K562 (cell line): ENCODE results near the gene P2RY13. TPM values are rescaled to one million over a fixed set of nuclear protein-coding genes. Genes with fewer than 3 reads are reported as not detected.

Experiments used
- ATAC-seq: fragments of 200-7000 bp; cut with Tn5 transposase; 3 replicates; pipeline ENCODE4 v1.9.1; 2020; ENCODE audit warnings: moderate library complexity
- BruUV-seq: library from RNA; stranded (reverse); fragments of 400-500 nt; replicated peaks from 2 replicates; lab custom pipeline; 2021; lab: Mats Ljungman, UMichigan
- CTCF ChIA-PET: fragments of 300-600 bp; formaldehyde crosslinking; extraction: SDS; loops from one replicate; lab custom pipeline; 2021; ENCODE audit warnings: low intra/inter-chr PET ratio; lab: Yijun Ruan, JAX
- POLR2A ChIA-PET: fragments of 300-600, 350-650 bp; sonication (Branson Sonifier 250); formaldehyde crosslinking; extraction: SDS; loops from one replicate; lab custom pipeline; 2021; ENCODE audit warnings: antibody characterized with exemption, inconsistent platforms; lab: Yijun Ruan, JAX
- DNase-seq, 4 experiments: peaks; one replicate each; pipeline versions ENCODE4 v3.0.0 to v3.0.0-alpha.2; 2011 to 2018; ENCODE audit warnings: low spot score in 3 of 4, mixed read lengths in 3 of 4; ENCODE audit errors: extremely low read depth in 1 of 4
- FAIRE-seq: peaks from 2 replicates; lab custom pipeline; 2011; peaks lifted over from hg19 to GRCh38; lab: Jason Lieb, UNC
- H2AFZ ChIP-seq: 2 replicates; pipeline ENCODE4 v1.6.0; 2011; ENCODE audit warnings: low read depth, low read length, control low read depth, inconsistent platforms
- H3K27ac ChIP-seq: fragments of 200-600 bp; 3 replicates; pipeline ENCODE4 v1.8.0; 2011; ENCODE audit warnings: low read depth, mild to moderate bottlenecking, control low read depth, inconsistent platforms, low read length, moderate library complexity, mixed read lengths; ENCODE audit errors: extremely low read depth
- H3K27me3 ChIP-seq, 2 experiments: fragments of 300-600 bp in 1 of 2; 2 replicates in 1 of 2; 3 replicates in 1 of 2; pipeline versions ENCODE4 v1.6.0 to v1.8.0; 2011; ENCODE audit warnings: inconsistent platforms in 2 of 2, low read length in 2 of 2, mild to moderate bottlenecking in 1 of 2, mixed read lengths in 1 of 2, moderate library complexity in 1 of 2; ENCODE audit not compliant: control insufficient read depth in 2 of 2, insufficient read depth in 2 of 2
- H3K36me3 ChIP-seq: fragments of 300-600 bp; 3 replicates; pipeline ENCODE4 v1.8.0; 2011; ENCODE audit warnings: mild to moderate bottlenecking, low read length, inconsistent platforms; ENCODE audit not compliant: control insufficient read depth, insufficient read depth
- H3K4me1 ChIP-seq, 2 experiments: fragments of 200-600 bp in 1 of 2; replicated peaks in 1 of 2; 2 replicates in 1 of 2; 3 replicates in 1 of 2; pipeline versions ENCODE4 v1.5.1 to v1.8.0; 2011; ENCODE audit warnings: inconsistent platforms in 2 of 2, low read length in 2 of 2, mild to moderate bottlenecking in 1 of 2, mixed read lengths in 1 of 2, moderate library complexity in 1 of 2; ENCODE audit not compliant: control insufficient read depth in 2 of 2, insufficient read depth in 2 of 2
- H3K4me2 ChIP-seq: 2 replicates; pipeline ENCODE4 v1.6.1; 2011; ENCODE audit warnings: low read length, control low read depth, inconsistent platforms, mixed read lengths; ENCODE audit not compliant: insufficient read depth
- H3K4me3 ChIP-seq: fragments of 200-600 bp; sonication (generic), shearing (Covaris generic); 2 replicates; pipeline ENCODE4 v1.5.1; 2016; ENCODE audit warnings: control low read depth, inconsistent platforms
- H3K79me2 ChIP-seq: fragments of 200-600 bp; 3 replicates; pipeline ENCODE4 v1.8.0; 2011; ENCODE audit warnings: low read length, inconsistent platforms; ENCODE audit not compliant: control insufficient read depth, insufficient read depth
- H3K9ac ChIP-seq, 2 experiments: 2 replicates each; pipeline versions ENCODE4 v1.6.0 to v1.6.1; 2011; ENCODE audit warnings: low read depth in 2 of 2, low read length in 2 of 2, control low read depth in 1 of 2, inconsistent platforms in 1 of 2, mild to moderate bottlenecking in 1 of 2, mixed read lengths in 1 of 2; ENCODE audit not compliant: insufficient read depth in 1 of 2
- H3K9me1 ChIP-seq: one replicate; pipeline ENCODE4 v1.6.0; 2011; ENCODE audit warnings: inconsistent platforms, mild to moderate bottlenecking, low read length, moderate library complexity; ENCODE audit not compliant: control insufficient read depth, insufficient read depth
- H3K9me3 ChIP-seq: replicated peaks from 2 replicates; pipeline ENCODE4 v1.5.1; 2011; ENCODE audit warnings: low read depth, low read length, inconsistent platforms; ENCODE audit not compliant: control insufficient read depth, insufficient read depth
- H4K20me1 ChIP-seq: replicated peaks from 2 replicates; pipeline ENCODE4 v1.6.1; 2011; ENCODE audit warnings: low read length, inconsistent platforms, mixed read lengths; ENCODE audit not compliant: control insufficient read depth, insufficient read depth
- CC2D1A ChIP-seq: fragments of 450-650 bp; IDR thresholded peaks from 2 replicates; pipeline ENCODE4 v1.6.1; 2017; ENCODE audit warnings: mild to moderate bottlenecking
- CEBPB ChIP-seq: fragments of 450-650 bp; IDR thresholded peaks from 2 replicates; pipeline ENCODE4 v1.6.1; 2016; ENCODE audit warnings: missing genetic modification characterization, missing compliant biosample characterization
- CEBPG ChIP-seq, 3 experiments: fragments of 200-800 bp in 1 of 3; sonication (Bioruptor generic) in 1 of 3; sonication (generic) in 1 of 3; formaldehyde crosslinking in 1 of 3; IDR thresholded peaks in 2 of 3; conservative IDR thresholded peaks in 1 of 3; 2 replicates each; pipeline versions ENCODE4 v1.6.1 to v1.8.0; 2016 to 2022; ENCODE audit warnings: missing compliant biosample characterization in 2 of 3, missing genetic modification characterization in 2 of 3, mild to moderate bottlenecking in 1 of 3, missing genetic modification reagents in 1 of 3
- FOXA1 ChIP-seq: fragments of 450-650 bp; IDR thresholded peaks from 2 replicates; pipeline ENCODE4 v1.6.1; 2016; ENCODE audit warnings: mild to moderate bottlenecking, borderline replicate concordance
- KDM4B ChIP-seq, 2 experiments: fragments of 450-650 bp in 1 of 2; sonication (generic) in 1 of 2; IDR thresholded peaks; 2 replicates each; pipeline ENCODE4 v1.6.1; 2016 to 2017; ENCODE audit warnings: borderline replicate concordance in 2 of 2, antibody characterized with exemption in 1 of 2, low read depth in 1 of 2, mild to moderate bottlenecking in 1 of 2
- RBM34 ChIP-seq: fragments of 200-400 bp; formaldehyde crosslinking; IDR thresholded peaks from 2 replicates; pipeline ENCODE4 v1.6.1; 2018; ENCODE audit warnings: low read length, borderline replicate concordance; ENCODE audit not compliant: insufficient read depth
- SNIP1 ChIP-seq: fragments of 450-650 bp; IDR thresholded peaks from 2 replicates; pipeline ENCODE4 v1.7.1; 2017; ENCODE audit warnings: low read depth, mild to moderate bottlenecking
- ZKSCAN3 ChIP-seq: fragments of 250-450 bp; sonication (Bioruptor Pico); IDR thresholded peaks from 2 replicates; pipeline ENCODE4 v1.4.0; 2020
- ZNF57 ChIP-seq: fragments of 450-650 bp; formaldehyde crosslinking; IDR thresholded peaks from 2 replicates; pipeline ENCODE4 v1.4.0; 2020; ENCODE audit warnings: mild to moderate bottlenecking, moderate library complexity
- WGBS: fragments of 100-300 bp; shearing (Covaris generic); methylation state at CpG from one replicate; pipeline ENCODE4 v1.1.6; 2016; ENCODE audit warnings: low coverage, mixed read lengths; ENCODE audit not compliant: insufficient coverage; ENCODE audit errors: missing lambda C conversion rate; 5-methylcytosine and 5-hydroxymethylcytosine counted together
- in situ Hi-C: fragments of 300-500 bp; cut with MboI; formaldehyde crosslinking; loops from 4 replicates; pipeline ENCODE4 v1.15.0; 2018; ENCODE audit warnings: inconsistent platforms, mixed read lengths
- intact Hi-C: fragments of 100-400 bp; cut with micrococcal nuclease; formaldehyde crosslinking; loops from 2 replicates; pipeline ENCODE4 v1.14.2; 2022
- polyA plus RNA-seq, 8 experiments: library from polyadenylated mRNA; depleted of rRNA in 4 of 8; stranded (reverse) in 5 of 8; unstranded in 3 of 8; fragments of >200 nt; fragmentation: Nextera tagmentation in 2 of 8; fragmentation: Illumina TruSeq in 1 of 8; extraction: Ambion mirVana in 2 of 8; extraction: Trizol in 1 of 8; gene quantifications; 2 replicates each; pipeline versions ENCODE4 v1.2.1 to v1.2.3, GENCODE V29; 2011 to 2014; ENCODE audit warnings: inconsistent platforms in 1 of 8, missing spikeins in 1 of 8
- total RNA-seq, 7 experiments: library from RNA; depleted of rRNA in 6 of 7; stranded (reverse); fragments of >200 nt in 6 of 7; fragmentation: Illumina TruSeq in 2 of 7; extraction: Trizol in 2 of 7; gene quantifications; 2 replicates each; pipeline versions ENCODE4 v1.2.1 to v1.2.3, GENCODE V29; 2011 to 2021; ENCODE audit warnings: low replicate concordance in 1 of 7
- TF ChIP-seq, protein P1 (sequence below): sonication (generic); formaldehyde crosslinking; IDR thresholded peaks from 2 replicates; pipeline ENCODE4 v1.8.0; 2022; ENCODE audit warnings: mild to moderate bottlenecking, missing genetic modification reagents, borderline replicate concordance

Gene P2RY13
- total and polyA plus RNA-seq, 9 of the 15 experiments (the other 6 are each of a cell fraction or from before 2014, with no cell fraction given) = not detected

DNA sequence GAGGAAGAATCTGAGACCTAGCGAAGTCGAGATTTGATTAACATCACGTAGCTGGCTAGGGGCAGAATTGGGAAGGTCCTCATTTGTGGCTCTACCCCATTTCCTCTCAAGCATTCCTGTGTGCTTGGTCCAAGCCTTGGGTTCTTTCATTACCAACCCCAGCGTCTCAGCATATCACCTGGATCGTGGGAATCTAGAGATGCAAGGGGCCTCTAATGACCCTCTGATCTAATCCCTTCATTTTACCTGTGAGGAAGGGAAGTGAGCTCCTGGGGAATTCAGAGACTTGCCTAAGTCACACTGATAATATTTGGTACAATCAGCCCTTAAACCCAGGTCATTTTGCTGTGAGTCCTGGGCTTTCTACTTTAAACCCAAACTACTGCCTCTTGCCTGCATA lies 14.8 kb downstream of the P2RY13 start (continued):
- TF ChIP-seq ZNF57 (CRISPR knock-in tag) (no peak), FOXA1 (no peak), SNIP1 (no peak), RBM34 (no peak)
- TF ChIP-seq, all 486 proteins: peak for 0

DNA sequence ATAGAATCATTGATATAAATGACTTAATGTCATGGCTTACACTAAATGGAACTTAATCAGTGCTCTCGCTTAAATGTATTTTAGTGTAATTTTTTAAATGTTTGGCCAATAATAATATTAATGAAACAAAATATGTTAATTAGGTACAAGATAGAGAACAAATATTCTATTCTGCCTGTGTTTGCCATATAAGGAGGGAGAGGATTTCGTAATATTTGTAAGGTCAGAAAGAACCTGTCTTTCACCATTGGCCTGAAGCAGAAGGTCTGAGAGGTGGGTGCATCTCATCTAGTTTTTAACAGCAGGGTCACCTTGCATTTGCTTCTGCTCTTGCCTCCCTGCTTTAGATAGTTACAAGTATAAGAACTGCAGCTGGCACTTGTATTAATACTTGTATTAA lies 15.2 kb downstream of the P2RY13 start:
- POLR2A ChIA-PET = no interaction called here
- no peaks in the 10 kb centered on the region for H3K4me1 ChIP-seq

More for the DNA sequence above, 15.2 kb downstream of the P2RY13 start:
- H2AFZ ChIP-seq = no peak overlapping the region
- no peaks in the 10 kb centered on the region for H3K79me2 ChIP-seq
- no peak overlapping the region for H3K4me3 ChIP-seq
- H3K4me2 ChIP-seq = no peak overlapping the region
- no peaks in the 10 kb centered on the region for H3K9me3 ChIP-seq
- no peak for DNase-seq
- WGBS = 2% methylated on average over 2 of the region's 2 CpGs
- TF ChIP-seq, protein P1, sequence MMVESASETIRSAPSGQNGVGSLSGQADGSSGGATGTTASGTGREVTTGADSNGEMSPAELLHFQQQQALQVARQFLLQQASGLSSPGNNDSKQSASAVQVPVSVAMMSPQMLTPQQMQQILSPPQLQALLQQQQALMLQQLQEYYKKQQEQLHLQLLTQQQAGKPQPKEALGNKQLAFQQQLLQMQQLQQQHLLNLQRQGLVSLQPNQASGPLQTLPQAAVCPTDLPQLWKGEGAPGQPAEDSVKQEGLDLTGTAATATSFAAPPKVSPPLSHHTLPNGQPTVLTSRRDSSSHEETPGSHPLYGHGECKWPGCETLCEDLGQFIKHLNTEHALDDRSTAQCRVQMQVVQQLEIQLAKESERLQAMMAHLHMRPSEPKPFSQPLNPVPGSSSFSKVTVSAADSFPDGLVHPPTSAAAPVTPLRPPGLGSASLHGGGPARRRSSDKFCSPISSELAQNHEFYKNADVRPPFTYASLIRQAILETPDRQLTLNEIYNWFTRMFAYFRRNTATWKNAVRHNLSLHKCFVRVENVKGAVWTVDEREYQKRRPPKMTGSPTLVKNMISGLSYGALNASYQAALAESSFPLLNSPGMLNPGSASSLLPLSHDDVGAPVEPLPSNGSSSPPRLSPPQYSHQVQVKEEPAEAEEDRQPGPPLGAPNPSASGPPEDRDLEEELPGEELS (CRISPR knock-in tag) = no peak
- no peak for TF ChIP-seq CEBPG (CRISPR knock-in tag; IDR thresholded peaks at IDR 0.05)
- 0 out of 4 replicates have a peak, but pooled peaks of 1 of the 2 experiments have one; percentile 7 for TF ChIP-seq CEBPG (tag; conservative IDR thresholded peaks at IDR 0.05 in 1 of 2, IDR thresholded peaks at IDR 0.05 in 1 of 2)
- TF ChIP-seq CC2D1A = no peak
- peak; percentile 32; the same call in 1 of the 2 replicates for TF ChIP-seq CEBPB
- TF ChIP-seq ZKSCAN3 (CRISPR knock-in tag) = no peak
- TF ChIP-seq KDM4B (IDR thresholded peaks at IDR 0.05; ENCODE audit: borderline replicate concordance in 2 of 2, low read depth in 1 of 2) = no peak
- CTCF ChIA-PET = interaction anchor here (0.6 kb wide), 1 partner anchor 506 kb away, joined by 3 read pairs; no protein-coding TSS in a partner anchor
- intact Hi-C loops = no loop called here
- in situ Hi-C loops = no loop called here
- no peak overlapping the region for H3K9ac ChIP-seq
- H3K27ac ChIP-seq = no peak overlapping the region
- H4K20me1 ChIP-seq = no peaks in the 10 kb centered on the region
- no peak for FAIRE-seq
- no peak for ATAC-seq
- no TSS peak for BruUV-seq
- H3K9me1 ChIP-seq = no peaks in the 10 kb centered on the region
- H3K36me3 ChIP-seq = no peaks in the 10 kb centered on the region
- peaks cover 4 to 12% of the 10 kb centered on the region in 2 experiments; a peak in 3 of 5 replicates for H3K27me3 ChIP-seq
